Measurements from ENCODE around the gene EPS8L1. TPM values are rescaled to one million over a fixed set of nuclear protein-coding genes. Genes with fewer than 3 reads are reported as not detected.

EPS8L1 gene
- total RNA-seq, 1 experiment from 2014 or later = 75.8 TPM

GRCh38 chr19:55070466-55071128, 5.1 kb upstream of the EPS8L1 start:
- H3K36me3 ChIP-seq (ENCODE audit: low read depth, low read length) = no peaks in the 10 kb centered on the region
- intact Hi-C loops (cut with micrococcal nuclease) = loop anchor here (10.0 kb wide), 1 partner anchor 94 kb away; the partner anchor contains the start of gene DNAAF3
- no peaks in the 10 kb centered on the region for H3K9me3 ChIP-seq (ENCODE audit: low read length)
- H3K27ac ChIP-seq (ENCODE audit: low read length) = peak overlapping the region; percentile 96
- no peak for DNase-seq
- ChIA-PET POLR2A (ENCODE audit: unreplicated experiment) (no interaction called here), CTCF (interaction anchor here (1.0 kb wide), 1 partner anchor 42 kb away, joined by 3 read pairs; no protein-coding TSS in a partner anchor)
- H2AFZ ChIP-seq (ENCODE audit: low read length) = no peak overlapping the region
- peak overlapping the region; percentile 80; the same call in 1 of the 2 replicates for H3K9ac ChIP-seq (ENCODE audit: low read length)
- H3K4me3 ChIP-seq (ENCODE audit: low read length) = no peak overlapping the region
- H3K79me2 ChIP-seq (ENCODE audit: low read length) = no peaks in the 10 kb centered on the region
- ATAC-seq = peak; percentile 6
- TF ChIP-seq, protein P1, sequence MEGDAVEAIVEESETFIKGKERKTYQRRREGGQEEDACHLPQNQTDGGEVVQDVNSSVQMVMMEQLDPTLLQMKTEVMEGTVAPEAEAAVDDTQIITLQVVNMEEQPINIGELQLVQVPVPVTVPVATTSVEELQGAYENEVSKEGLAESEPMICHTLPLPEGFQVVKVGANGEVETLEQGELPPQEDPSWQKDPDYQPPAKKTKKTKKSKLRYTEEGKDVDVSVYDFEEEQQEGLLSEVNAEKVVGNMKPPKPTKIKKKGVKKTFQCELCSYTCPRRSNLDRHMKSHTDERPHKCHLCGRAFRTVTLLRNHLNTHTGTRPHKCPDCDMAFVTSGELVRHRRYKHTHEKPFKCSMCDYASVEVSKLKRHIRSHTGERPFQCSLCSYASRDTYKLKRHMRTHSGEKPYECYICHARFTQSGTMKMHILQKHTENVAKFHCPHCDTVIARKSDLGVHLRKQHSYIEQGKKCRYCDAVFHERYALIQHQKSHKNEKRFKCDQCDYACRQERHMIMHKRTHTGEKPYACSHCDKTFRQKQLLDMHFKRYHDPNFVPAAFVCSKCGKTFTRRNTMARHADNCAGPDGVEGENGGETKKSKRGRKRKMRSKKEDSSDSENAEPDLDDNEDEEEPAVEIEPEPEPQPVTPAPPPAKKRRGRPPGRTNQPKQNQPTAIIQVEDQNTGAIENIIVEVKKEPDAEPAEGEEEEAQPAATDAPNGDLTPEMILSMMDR (conservative IDR thresholded peaks at IDR 0.05; ENCODE audit: low read depth, low read length) = no peak
- TF ChIP-seq EZH2 (IDR thresholded peaks at IDR 0.05; ENCODE audit: low read length, unreplicated experiment) (no peak), EZH2phosphoT487 (IDR thresholded peaks at IDR 0.05; ENCODE audit: borderline replicate concordance, low read length) (no peak)
- H3K4me2 ChIP-seq (ENCODE audit: low read length) = peak overlapping the region; percentile 86
- no peaks in the 10 kb centered on the region for H3K27me3 ChIP-seq (ENCODE audit: low read length)
- H3K9me2 ChIP-seq (replicated peaks; ENCODE audit: low read length) = no peaks in the 10 kb centered on the region
- peaks cover 36% of the 10 kb centered on the region for H3K4me1 ChIP-seq (ENCODE audit: insufficient read depth, low read length)
- H4K20me1 ChIP-seq (ENCODE audit: low read length) = no peaks in the 10 kb centered on the region
- BruUV-seq (replicated peaks) = no TSS peak
- peaks cover 9% of the 10 kb centered on the region for H3F3A ChIP-seq (ENCODE audit: low read length, unreplicated experiment)

DNA sequence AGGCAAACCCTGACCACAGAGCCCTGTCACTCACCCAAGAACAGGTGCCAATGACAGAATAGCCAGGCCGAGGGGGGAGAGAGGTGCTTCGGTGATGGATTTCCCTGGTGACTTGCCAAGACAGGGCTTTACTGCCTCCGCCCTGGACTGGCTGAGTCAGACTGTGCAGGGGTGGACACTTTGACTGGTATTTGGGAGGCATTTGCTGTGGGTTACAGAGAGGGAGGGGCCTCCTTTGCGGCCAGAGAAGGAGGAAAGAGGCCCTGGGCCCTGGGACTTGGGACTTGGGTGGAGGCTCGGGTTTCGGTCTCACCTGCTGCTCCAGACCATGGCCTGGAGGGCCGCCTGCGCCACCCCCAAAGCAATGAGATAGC, 4.6 kb upstream of the EPS8L1 start:
- BruUV-seq (replicated peaks) = no TSS peak
- CTCF ChIA-PET = interaction anchor here (1.0 kb wide), 1 partner anchor 43 kb away, joined by 3 read pairs; no protein-coding TSS in a partner anchor
- Histone ChIP-seq H4K20me1 (ENCODE audit: low read length) (no peaks in the 10 kb centered on the region), H3F3A (ENCODE audit: low read length, unreplicated experiment) (peaks cover 9% of the 10 kb centered on the region), H3K9me3 (ENCODE audit: low read length) (no peaks in the 10 kb centered on the region), H3K79me2 (ENCODE audit: low read length) (peaks cover under 1% of the 10 kb centered on the region; the same call in 1 of the 2 replicates), H3K4me1 (ENCODE audit: insufficient read depth, low read length) (peaks cover 36% of the 10 kb centered on the region), H3K27me3 (ENCODE audit: low read length) (no peaks in the 10 kb centered on the region), H3K4me2 (ENCODE audit: low read length) (peak overlapping the region; percentile 86), H3K27ac (ENCODE audit: low read length) (peak overlapping the region; percentile 96), H2AFZ (ENCODE audit: low read length) (no peak overlapping the region), H3K9ac (ENCODE audit: low read length) (peak overlapping the region; percentile 54), H3K36me3 (ENCODE audit: low read depth, low read length) (no peaks in the 10 kb centered on the region), H3K9me2 (replicated peaks; ENCODE audit: low read length) (no peaks in the 10 kb centered on the region), H3K4me3 (ENCODE audit: low read length) (no peak overlapping the region)
- DNase-seq (peak; percentile 99), ATAC-seq (peak; percentile 76)
- TF ChIP-seq EZH2 (IDR thresholded peaks at IDR 0.05; ENCODE audit: low read length, unreplicated experiment) (no peak), EZH2phosphoT487 (IDR thresholded peaks at IDR 0.05; ENCODE audit: borderline replicate concordance, low read length) (no peak)
- TF ChIP-seq, protein P1 (conservative IDR thresholded peaks at IDR 0.05; ENCODE audit: low read depth, low read length) = no peak
- POLR2A ChIA-PET (ENCODE audit: unreplicated experiment) = no interaction called here
- intact Hi-C loops (cut with micrococcal nuclease) = loop anchor here (10.0 kb wide), 1 partner anchor 94 kb away; the partner anchor contains the start of gene DNAAF3

DNA sequence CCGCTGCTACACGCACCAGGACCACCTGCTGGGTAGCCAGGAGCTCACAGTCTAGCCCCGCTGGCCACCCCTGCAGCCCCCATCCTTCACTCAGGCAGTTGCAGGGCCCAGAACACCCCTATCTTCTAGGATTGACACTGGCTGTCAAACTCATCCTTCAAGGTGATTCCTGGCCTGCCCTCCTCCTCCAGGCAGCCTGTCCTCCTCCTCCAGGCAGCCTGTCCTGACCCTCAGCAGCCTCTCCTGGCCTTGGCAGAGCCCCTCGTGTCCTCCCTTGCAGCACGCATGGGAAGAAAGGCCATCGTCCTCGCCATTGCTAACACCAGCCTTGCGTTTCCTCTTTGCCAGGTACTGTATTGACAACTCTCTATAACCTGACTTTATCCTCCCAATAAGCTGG, 3.8 kb upstream of the EPS8L1 start:
- Histone ChIP-seq H3K27me3 (ENCODE audit: low read length) (no peaks in the 10 kb centered on the region), H4K20me1 (ENCODE audit: low read length) (no peaks in the 10 kb centered on the region), H3K4me3 (ENCODE audit: low read length) (no peak overlapping the region), H3F3A (ENCODE audit: low read length, unreplicated experiment) (peaks cover 9% of the 10 kb centered on the region), H3K9me2 (replicated peaks; ENCODE audit: low read length) (no peaks in the 10 kb centered on the region), H3K4me1 (ENCODE audit: insufficient read depth, low read length) (peaks cover 43% of the 10 kb centered on the region), H3K4me2 (ENCODE audit: low read length) (peak overlapping the region; percentile 55), H3K9ac (ENCODE audit: low read length) (peak overlapping the region; percentile 54), H2AFZ (ENCODE audit: low read length) (no peak overlapping the region), H3K36me3 (ENCODE audit: low read depth, low read length) (no peaks in the 10 kb centered on the region), H3K9me3 (ENCODE audit: low read length) (no peaks in the 10 kb centered on the region), H3K27ac (ENCODE audit: low read length) (peak overlapping the region; percentile 96), H3K79me2 (ENCODE audit: low read length) (peaks cover 7% of the 10 kb centered on the region; the same call in 1 of the 2 replicates)
- TF ChIP-seq EZH2 (IDR thresholded peaks at IDR 0.05; ENCODE audit: low read length, unreplicated experiment) = no peak
- no peak for TF ChIP-seq EZH2phosphoT487 (IDR thresholded peaks at IDR 0.05; ENCODE audit: borderline replicate concordance, low read length)
- TF ChIP-seq, protein P1 (conservative IDR thresholded peaks at IDR 0.05; ENCODE audit: low read depth, low read length) = no peak
- POLR2A ChIA-PET (ENCODE audit: unreplicated experiment) = no interaction called here
- intact Hi-C loops (cut with micrococcal nuclease) = loop anchor here (10.0 kb wide), 1 partner anchor 93 kb away; the partner anchor contains the start of gene DNAAF3
- BruUV-seq (replicated peaks) = no TSS peak
- ATAC-seq (no peak), DNase-seq (no peak)
- CTCF ChIA-PET = no interaction called here
